ENCODE measurements around the gene MIGA2.
A peak's percentile ranks its signal among the peaks of the same experiment; 100 is the strongest.
"Not testable (repeated sequence)": the region's sequence is repeated elsewhere in the genome, so short reads cannot be mapped to it uniquely, and the experiment has no call there.

MIGA2 gene

DNA sequence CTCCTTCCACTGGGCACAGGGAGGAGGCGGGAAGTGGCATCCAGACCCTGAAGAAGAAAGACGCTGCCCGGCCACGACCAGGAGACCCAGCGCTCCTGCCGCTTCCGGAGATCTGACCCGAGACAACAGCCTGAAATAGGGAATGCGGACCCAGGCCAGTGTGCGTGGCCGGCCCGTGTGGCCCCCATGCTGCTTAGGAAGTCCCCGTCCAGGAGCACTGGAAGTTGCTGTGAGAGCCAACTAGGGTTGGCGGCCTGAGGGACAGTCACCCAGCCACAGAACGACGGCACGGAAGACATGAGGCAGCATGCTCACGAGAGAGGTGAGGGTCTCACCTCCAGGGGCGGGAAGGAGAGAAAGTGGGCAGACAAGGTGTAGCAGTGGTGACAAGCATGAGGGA lies 25.3 kb upstream of the MIGA2 start:
- no peak for DNase-seq

DNA sequence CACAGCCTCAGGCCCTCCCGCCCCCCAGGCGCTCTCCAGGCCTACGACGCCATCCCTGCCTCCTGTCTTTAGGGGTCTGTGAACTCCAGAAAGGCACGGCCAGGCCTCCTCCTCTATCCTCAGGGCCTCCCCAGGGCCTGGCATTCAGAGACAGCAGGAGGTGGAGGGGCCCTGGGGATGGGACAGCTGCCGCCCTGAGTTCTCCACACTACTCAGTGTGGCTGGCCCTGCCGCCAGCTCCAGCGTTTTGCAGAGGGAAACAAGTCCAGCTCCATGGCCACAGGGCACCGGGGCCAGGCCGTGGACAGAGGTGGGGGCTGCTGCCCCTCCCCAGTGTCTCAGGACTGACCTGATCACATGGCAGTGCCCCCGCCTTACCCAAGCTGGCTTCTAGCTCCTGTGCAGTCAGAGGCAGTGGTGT lies 24.7 kb upstream of the MIGA2 start:
- DNase-seq: no peak

GRCh38 chr9:129012343-129012742 lies 24.1 kb upstream of the MIGA2 start:
- DNase-seq: no peak

GRCh38 chr9:129012893-129013448 lies 23.5 kb upstream of the MIGA2 start:
- no peak for DNase-seq

GRCh38 chr9:129013674-129014073 lies 22.8 kb upstream of the MIGA2 start:
- DNase-seq: no peak

DNA sequence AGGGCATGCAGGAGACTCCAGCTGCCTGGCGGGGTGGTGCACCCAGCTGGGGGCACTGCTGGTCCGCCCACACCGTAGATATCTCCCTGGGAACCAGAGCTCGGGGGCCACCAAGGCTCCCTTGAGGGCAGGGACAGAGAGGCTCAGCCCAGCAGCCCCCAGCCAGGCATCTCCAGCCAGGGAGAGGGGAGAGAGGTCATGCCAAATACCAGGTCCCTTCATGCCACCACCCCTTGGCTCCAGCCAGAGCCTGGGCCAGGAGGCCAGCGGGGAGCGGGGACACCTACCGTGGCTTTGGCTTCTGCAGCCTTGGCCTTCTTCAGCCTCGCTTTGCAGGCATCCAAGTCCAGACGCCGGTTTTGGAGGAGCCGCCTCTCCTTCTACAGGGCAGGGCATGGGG lies 22.3 kb upstream of the MIGA2 start:
- DNase-seq: no peak

DNA sequence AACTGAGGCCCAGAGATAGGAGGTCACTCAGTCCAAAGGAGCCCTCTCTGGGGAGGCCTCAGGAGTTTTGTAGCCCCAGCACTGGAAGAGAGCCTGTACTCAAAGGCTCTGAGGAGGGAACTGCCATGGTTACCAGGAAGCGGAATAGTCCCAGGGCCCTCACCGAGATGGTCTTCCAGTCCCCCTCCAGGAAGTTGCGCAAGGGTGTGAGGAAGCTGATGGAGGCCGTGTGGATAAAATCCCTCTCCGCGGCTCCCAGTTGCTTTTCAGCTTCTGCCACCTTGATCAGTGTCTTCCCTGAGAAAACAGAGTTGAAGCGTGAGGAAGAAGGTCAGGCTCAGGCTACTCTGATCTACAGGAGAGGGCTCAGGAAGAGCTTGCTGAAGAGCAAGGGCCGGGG lies 21.8 kb upstream of the MIGA2 start:
- DNase-seq: no peak

DNA sequence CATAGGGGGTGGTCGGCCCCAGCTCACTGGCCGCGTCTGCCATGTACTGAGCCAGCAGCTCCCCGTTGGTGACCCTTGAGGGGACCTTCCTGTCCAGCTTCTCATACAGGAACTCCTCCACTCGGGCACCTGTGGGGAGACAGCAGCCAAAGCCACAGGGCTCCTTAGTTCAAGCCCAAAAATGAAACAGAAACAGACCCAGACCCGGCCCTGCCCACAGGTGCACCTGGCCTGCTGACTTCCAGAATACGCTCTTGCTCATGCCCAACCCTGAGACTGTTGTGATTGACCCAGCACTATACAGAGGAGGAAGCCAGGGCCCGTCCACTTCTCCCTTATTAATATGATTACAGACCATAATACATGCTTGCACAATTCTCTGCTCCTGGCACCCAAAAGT lies 15.3 kb upstream of the MIGA2 start:
- no peak for DNase-seq

GRCh38 chr9:129022037-129022436 lies 14.4 kb upstream of the MIGA2 start:
- DNase-seq: no peak

DNA sequence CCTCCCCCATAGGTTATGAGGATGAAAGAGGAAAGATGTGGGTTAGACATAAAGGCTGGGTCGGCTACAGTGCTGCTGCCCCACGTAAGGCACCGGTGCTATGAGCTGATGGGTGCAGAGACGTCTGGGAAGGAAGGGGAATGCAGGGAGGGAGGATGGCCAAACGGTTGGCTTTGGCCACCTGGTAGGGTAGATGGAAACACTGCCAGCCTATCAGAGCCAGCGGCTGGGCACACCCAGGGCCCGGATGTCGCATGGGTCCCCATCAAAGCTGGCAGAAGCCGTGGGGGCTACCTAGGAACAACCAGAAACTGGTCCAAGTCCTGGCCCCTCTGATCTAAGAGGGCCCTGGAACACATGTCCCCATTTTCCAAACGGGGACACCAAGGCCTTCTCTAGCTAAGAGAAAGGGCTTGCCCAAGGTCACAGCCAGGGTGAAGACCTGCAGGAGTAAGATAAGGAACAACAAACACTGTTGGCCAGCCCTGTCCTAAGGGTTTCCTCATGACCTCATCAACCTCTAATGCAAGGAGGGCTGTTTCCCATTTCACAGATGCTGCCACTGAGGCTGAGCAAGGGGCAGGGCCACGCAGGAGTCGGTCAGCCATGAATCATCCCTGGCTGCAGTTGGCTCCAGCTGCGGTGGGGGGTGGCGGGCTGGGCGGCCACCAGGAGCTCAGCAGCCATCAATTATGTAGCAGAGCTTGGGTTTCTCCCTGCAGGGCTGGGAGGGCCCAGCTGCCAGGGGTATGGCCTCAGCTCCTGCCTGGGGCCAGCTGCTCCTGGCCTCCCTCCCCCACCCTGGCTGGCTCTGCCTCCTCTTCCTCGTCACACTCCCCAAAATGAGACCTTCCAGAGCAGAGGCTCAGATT lies 13.2 kb upstream of the MIGA2 start:
- DNase-seq: no peak

- DNase-seq: no peak
These were observed 12.6 kb upstream of the MIGA2 start for GRCh38 chr9:129023908-129024233.

- no peak for DNase-seq
These were observed 9.8 kb upstream of the MIGA2 start for GRCh38 chr9:129026442-129027223.

GRCh38 chr9:129027224-129027684 lies 9.2 kb upstream of the MIGA2 start:
- no peak for DNase-seq

- DNase-seq: no peak
These were observed 8.7 kb upstream of the MIGA2 start for GRCh38 chr9:129027685-129028191.

DNA sequence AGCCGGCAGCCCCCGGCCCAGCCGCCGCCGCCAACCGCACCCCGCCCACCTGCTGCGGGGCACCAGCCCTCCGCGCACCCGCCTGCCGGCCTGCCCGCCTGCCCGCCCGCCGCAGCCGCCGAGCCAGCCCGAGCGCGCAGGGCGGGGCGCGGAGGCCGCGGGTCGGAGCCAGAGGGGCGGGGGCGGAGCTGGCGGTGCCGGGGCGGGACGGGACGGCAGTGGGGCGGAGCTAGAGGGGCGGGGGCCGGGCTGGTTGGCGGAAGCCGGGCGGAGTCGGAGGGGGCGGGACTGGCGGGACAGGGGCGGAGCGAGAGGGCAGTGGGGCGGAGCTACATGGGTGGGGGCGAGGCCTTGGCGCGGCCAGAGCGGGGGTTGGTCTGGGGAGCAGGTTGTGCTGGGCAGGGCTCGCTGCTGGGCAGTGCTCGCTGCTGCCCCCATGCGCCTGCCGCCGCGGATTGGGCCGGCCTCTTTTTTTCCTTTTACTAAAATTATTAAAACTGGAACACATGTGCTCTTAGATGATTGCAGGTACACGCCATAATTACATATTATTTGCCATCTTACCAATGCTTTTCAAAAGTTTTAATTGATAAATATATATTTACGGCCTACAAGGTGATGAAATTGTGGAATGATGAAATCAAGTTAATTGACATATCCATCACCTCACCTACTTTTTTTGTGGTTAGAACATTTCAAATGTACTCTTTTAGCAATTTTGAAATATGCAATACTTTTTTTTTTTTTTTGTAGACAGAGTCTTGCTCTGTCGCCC lies 8.0 kb upstream of the MIGA2 start, which contains the start of gene SH3GLB2:
SH3GLB2 (minus strand) TSS at position 140 of the 775 bp plus-strand sequence. CDS start 177 bp downstream, outside the sequence.
- DNase-seq: peak; percentile 66

DNA sequence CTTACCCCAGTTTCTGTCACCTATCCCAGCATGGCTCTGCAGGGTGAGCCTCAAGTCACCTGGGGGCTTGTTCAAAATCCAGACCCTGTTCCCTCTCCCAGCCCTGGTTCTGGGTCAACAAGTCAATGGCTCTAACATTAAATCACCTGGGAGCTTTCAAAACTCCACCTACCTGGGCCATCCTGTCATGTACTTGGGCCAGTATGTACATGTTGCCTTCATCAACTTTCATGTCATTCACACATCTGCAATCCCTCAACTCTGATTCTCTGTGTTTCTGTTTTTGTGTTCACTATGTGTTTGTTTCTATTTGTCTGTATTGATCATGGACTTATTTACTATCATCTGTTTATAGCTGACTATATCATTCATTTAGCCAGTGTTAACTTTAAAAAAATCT lies 6.2 kb upstream of the MIGA2 start:
- DNase-seq: no peak

GRCh38 chr9:129031514-129031913 lies 4.9 kb upstream of the MIGA2 start:
- no peak for DNase-seq

- no peak for DNase-seq
These were observed 3.8 kb upstream of the MIGA2 start for GRCh38 chr9:129032541-129033159.

DNA sequence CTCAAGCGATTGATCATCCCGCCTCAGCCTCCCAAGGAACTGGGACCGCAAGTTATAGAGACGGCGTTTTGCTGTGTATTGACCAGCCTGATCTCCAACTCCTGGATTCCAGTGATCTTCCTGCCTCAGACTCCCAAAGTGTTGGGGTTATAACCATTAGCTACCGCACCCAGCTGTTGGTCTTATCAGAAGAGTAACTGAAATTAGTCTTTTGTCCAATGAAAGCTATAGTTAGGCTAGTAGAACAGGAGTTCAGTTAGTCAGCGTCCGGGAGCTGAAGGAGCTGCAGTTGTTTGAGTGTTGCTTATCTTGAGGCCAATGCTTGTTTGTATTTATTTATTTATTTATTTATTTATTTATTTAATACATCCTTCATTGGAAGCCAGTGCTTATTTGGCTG lies 3.2 kb upstream of the MIGA2 start:
- DNase-seq: no peak

GRCh38 chr9:129035838-129036237 lies 588 bp upstream of the MIGA2 start:
- not testable (repeated sequence) for DNase-seq

DNA sequence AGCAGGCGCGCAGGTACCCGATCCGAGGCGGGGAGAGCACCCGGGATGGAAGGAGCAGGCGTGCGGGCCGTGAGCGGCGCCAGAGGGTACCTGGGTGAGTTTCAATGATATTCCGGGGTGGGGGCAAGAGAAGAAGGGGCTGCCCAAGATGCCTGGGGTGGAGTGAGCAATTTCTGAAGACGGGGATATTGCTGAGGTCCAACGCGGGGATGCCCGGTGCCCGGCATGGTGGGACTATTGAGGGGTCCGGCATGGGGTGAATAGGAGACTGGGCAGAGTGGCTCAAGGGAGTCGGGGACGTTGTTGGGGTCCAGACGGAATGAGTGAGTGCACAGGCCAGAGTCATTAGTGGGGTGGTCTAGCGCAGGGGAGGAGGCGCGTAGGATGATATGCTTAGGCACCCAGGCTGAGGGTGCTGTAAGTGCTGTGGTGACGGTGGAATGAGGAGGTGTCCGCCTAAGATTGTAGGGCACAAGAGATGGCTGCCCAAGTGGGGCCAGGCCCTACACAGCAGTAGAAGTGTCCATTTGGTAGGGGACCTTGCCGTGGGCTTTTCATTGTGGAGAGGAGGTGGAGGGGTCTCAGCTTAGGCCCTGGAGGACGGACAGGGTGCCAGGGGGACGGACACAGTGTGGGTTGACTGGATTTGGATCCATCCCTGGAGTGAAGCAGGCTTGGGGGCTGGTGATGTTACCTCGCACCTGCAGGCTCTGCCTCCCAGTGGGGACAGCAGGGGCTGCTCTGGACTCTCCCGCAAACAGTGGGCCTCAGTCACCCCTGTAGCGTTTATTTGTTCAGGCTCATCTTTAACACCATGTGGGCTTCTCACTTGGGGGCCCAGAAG lies 719 bp downstream of the MIGA2 start:
- no peak for DNase-seq

Measured in NCI-H1048 (cell line).